ENCODE measurements around the gene ALDH3B2.
"Not testable (repeated sequence)": the region's sequence is repeated elsewhere in the genome, so short reads cannot be mapped to it uniquely, and the experiment has no call there.

The ALDH3B2 gene

DNA sequence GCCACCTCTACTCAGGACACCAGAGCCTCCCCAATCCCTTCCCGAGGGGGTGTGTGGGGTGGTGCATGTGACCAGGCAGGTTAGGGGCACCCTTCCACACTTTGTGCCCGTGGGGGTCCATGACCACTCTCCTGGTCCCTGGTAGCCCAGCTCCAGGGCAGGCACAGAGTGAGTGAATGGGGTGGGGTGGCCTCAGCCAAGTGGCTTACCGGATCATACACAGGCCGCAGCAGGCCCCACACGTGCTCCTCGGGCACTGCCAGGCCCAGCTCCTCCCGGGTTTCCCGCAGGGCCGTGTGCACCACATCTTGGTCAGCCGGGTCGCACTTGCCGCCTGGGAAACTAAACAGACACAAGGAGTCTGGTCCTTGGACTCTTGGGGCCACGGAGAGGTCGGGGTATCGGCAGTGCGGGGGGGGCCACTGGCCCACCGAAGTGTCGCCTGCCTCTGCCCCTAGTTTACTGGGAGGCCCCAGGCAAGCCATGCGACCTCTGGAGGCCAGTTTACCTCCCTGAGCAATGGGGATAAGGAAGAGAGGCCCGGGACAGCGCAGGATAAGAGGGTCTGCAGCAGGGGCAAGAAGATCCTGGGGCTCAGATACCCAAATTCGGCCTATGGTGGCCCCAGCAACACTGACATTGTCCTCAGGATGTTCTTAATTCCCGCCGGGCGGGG lies 45.6 kb downstream of the ALDH3B2 start:
- no peak for DNase-seq

GRCh38 chr11:67627812-67628624 lies 46.4 kb downstream of the ALDH3B2 start:
- no peak for DNase-seq

- no peak for DNase-seq
Observed at GRCh38 chr11:67627441-67627811, 47.0 kb downstream of the ALDH3B2 start.

GRCh38 chr11:67626970-67627369 lies 47.5 kb downstream of the ALDH3B2 start:
- DNase-seq: no peak

DNA sequence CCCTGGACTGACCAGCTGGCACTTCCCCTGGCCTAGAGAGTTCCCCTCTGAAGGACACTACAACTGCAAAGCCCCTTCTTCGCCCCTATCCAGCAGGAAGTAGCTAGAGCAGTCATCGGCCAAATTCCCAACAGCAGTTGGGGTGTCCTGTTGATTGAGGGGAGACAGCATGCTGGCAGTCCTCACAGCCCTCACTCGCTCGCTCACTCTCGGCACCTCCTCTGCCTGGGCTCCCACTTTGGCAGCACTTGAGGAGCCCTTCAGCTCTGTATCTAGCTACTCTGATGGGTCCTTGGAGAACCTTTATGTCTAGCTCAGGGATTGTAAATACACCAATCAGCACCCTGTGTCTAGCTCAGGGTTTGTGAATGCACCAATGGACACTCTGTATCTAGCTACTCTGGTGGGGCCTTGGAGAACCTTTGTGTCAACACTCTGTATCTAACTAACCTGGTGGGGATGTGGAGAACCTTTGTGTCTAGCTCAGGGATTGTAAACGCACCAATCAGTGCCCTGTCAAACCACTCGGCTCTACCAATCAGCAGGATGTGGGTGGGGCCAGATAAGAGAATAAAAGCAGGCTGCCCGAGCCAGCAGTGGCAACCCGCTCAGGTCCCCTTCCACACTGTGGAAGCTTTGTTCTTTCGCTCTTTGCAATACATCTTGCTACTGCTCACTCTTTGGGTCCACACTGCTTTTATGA lies 48.1 kb downstream of the ALDH3B2 start:
- not testable (repeated sequence) for DNase-seq

- not testable (repeated sequence) for DNase-seq
Observed at GRCh38 chr11:67623795-67624194, 50.6 kb downstream of the ALDH3B2 start.

DNA sequence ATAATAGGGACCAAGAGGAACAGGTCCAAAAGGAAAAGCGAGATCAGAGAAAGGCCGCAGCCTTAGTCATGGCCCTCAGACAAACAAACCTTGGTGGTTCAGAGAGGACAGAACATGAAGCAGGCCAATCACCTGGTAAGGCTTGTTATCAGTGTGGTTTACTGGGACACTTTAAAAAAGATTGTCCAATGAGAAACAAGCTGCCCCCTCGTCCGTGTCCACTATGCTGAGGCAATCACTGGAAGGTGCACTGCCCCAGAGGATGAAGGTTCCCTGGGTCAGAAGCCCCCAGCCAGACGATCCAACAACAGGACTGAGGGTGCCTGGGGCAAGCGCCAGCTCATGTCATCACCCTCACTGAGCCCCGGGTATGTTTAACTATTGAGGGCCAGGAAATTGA lies 51.5 kb downstream of the ALDH3B2 start:
- not testable (repeated sequence) for DNase-seq

- not testable (repeated sequence) for DNase-seq
Observed at GRCh38 chr11:67621928-67622327, 52.5 kb downstream of the ALDH3B2 start.

GRCh38 chr11:67620621-67621020 lies 53.8 kb downstream of the ALDH3B2 start:
- not testable (repeated sequence) for DNase-seq

DNA sequence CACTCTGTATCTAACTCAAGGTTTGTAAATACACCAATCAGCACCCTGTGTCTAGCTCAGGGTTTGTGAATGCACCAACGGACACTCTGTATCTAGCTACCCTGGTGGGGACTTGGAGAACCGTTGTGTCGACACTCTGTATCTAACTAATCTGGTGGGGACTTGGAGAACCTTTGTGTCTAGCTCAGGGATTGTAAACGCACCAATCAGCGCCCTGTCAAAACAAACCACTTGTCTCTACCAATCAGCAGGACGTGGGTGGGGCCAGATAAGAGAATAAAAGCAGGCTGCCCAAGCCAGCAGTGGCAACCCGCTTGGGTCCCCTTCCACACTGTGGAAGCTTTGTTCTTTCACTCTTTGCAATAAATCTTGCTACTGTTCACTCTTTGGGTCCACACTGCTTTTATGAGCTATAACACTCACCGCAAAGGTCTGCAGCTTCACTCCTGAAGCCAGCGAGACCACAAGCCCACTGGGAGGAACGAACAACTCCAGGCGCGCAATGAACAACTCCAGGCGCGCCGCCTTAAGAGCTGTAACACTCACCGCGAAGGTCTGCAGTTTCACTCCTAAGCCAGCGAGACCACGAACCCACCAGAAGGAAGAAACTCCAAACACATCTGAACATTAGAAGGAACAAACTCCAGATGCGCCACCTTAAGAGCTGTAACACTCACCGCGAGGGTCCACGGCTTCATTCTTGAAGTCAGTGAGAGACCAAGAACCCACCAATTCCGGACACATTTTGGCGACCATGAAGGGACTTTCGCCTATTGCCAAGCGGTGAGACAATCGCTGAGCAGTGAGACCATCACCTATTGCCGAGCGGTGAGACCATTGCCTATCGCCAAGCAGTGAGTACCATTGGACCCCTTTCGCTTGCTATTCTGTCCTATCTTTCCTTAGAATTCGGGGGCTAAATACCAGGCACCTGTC lies 54.5 kb downstream of the ALDH3B2 start:
- not testable (repeated sequence) for DNase-seq

DNA sequence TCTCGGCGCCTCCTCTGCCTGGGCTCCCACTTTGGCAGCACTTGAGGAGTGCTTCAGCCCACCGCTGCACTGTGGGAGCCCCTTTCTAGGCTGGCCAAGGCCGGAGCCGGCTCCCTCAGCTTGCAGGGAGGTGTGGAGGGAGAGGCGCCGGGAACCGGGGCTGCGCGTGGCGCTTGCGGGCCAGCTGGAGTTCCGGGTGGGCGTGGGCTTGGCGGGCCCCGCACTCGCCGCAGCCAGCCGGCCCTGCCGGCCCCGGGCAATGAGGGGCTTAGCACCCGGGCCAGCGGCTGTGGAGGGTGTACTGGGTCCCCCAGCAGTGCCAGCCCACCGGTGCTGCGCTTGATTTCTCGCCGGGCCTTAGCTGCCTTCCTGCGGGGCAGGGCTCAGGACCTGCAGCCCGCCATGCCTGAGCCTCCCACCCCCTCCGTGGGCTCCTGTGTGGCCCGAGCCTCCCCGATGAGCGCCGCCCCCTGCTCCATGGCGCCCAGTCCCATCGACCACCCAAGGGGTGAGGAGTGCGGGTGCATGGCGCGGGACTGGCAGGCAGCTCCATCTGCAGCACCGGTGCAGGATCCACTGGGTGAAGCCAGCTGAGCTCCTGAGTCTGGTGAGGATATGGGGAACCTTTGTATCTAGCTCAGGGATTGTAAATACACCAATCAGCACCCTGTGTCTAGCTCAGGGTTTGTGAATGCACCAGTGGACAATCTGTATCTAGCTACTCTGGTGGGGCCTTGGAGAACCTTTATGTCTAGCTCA lies 55.3 kb downstream of the ALDH3B2 start:
- not testable (repeated sequence) for DNase-seq

DNA sequence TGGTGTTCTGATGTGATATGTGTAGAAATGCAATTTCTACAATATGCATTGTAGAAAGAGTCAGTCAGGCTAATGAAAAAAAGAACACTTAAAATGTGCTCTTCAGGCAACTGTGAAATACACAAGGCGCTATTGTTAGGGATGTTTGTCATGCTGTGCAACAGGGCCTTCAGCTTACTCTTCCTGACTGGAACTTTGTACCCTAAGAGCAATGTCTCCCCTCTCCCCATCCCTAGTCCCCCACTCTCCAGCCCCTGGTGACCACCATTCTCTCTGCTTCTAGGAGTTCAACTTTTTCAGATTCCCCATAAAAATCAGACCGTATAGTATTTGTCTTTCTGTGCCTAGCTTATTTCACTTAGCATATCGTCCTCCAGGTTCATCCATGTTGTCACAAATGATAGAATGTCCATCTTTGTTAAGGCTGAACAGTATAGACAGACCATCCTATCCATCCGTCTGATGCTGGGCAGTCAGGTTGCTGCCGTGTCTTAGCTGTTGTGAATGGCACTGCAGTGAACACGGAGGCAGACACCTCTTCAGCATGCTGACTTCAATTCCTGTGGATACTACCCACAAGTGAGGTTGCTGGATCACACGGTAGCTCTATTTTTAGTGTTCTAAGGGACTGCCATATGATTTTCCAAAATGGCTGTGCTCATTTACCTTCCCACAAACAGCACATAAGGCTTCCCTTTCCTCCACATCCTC lies 57.0 kb downstream of the ALDH3B2 start:
- DNase-seq: no peak

GRCh38 chr11:67616431-67617242 lies 57.8 kb downstream of the ALDH3B2 start:
- DNase-seq: no peak

DNA sequence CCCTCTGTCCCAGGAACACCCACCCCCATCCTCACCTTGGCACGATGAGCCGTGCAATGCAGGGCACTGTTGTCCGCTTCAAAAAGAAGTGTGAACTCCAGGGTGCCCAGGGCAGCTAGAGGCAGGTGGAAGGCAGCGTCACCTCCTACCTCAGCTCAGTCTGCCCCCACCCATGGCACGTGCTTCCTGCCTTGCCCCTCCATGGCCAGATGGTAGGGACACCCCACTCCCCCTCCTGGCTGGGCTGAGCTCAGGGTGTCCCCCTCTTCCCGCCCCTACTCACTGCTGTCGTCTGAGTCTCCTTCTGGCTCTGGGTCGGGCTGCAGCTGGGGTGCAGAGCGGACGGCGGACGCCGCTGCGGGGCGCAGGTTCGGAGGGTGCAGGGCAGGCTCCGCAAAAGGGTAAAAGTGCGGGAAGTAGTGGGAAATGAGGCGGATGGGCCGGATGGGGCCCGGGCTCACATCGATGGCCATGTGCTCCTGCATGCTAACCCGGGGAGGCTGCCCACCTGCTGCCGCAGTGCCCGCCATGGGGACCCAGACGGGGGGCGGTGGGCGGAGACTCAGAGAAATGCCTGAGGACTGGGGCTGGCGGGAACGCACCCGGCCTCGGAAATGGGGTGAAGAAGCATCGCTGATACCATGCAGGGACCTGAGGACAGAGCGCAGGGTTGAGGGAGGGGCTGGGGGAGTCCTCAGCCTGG lies 58.5 kb downstream of the ALDH3B2 start:
- DNase-seq: no peak

GRCh38 chr11:67614730-67615714 lies 59.4 kb downstream of the ALDH3B2 start:
- no peak for DNase-seq

- no peak for DNase-seq
Observed at GRCh38 chr11:67613960-67614715, 60.3 kb downstream of the ALDH3B2 start.

DNA sequence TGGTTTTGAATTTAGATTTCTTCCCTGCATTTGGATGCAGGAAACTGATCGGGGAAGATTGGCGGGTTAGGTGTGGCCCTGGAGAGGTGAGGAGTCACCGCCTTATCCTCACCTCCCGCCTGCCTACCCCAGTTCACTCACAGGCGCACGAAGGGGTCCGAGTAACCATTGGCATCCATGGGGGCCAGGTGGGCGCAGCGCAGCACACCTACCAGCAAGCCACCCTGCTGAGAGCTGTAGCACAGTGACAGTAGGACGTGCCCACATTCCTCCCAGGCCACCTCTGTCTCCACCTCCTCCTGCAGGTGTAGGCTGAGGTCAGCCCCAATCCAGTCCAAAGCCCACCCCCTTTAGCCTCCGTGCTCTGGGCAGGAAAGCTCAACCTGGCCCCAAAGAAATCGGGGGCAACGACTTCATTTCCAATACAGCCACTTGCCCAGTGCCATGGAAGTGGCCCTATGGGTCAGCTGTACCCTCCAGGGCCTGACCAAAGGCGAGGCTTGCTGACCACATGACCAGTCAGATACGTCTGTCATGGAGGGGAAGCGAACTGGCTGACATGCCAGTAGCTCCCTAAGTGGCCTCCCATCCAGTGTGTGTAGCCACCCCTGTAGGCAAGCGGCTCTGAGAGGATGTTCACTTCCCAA lies 61.0 kb downstream of the ALDH3B2 start:
- no peak for DNase-seq
